Activated CD4-positive, alpha-beta T cell treated with anti-CD3 and anti-CD28 coated beads for 36 hours (primary cell): Measurements from ENCODE around the gene GLG1. TPM values are rescaled to one million over a fixed set of nuclear protein-coding genes. Genes with fewer than 3 reads are reported as not detected.

Source experiments
- ATAC-seq: fragments of 200-7000 bp; cut with Tn5 transposase; one replicate; pipeline ENCODE4 v1.10.0; 2021; ENCODE audit warnings: mild to moderate bottlenecking, moderate library complexity
- CTCF ChIA-PET: fragments of 350-600 bp; sonication (Branson Sonifier 250); formaldehyde crosslinking; loops from one replicate; lab custom pipeline; 2021; ENCODE audit warnings: antibody characterized with exemption; lab: Charles Lee
- POLR2A ChIA-PET: fragments of 350-600 bp; sonication (Branson Sonifier 250); formaldehyde crosslinking; loops from one replicate; lab custom pipeline; 2021; ENCODE audit warnings: antibody characterized with exemption, inconsistent platforms; lab: Charles Lee
- DNase-seq: peaks from one replicate; pipeline ENCODE4 v3.0.0-alpha.2; 2020
- H3K27ac Mint-ChIP-seq: one replicate; pipeline ENCODE4 v1.8.0; 2021; ENCODE audit warnings: mixed read lengths
- H3K27me3 Mint-ChIP-seq: one replicate; pipeline ENCODE4 v1.8.0; 2021; ENCODE audit warnings: mixed read lengths
- H3K36me3 Mint-ChIP-seq: one replicate; pipeline ENCODE4 v1.8.0; 2021; ENCODE audit warnings: low read depth, mixed read lengths
- H3K4me1 Mint-ChIP-seq: one replicate; pipeline ENCODE4 v1.8.0; 2021; ENCODE audit warnings: mixed read lengths
- H3K4me3 Mint-ChIP-seq: one replicate; pipeline ENCODE4 v1.8.0; 2021; ENCODE audit warnings: mild to moderate bottlenecking, moderate library complexity, mixed read lengths
- H3K9me3 Mint-ChIP-seq: one replicate; pipeline ENCODE4 v1.8.0; 2021; ENCODE audit warnings: low read depth, mixed read lengths
- intact Hi-C, 2 experiments: fragments of 100-400 bp; cut with DNase I in 1 of 2; cut with micrococcal nuclease in 1 of 2; formaldehyde crosslinking; loops; one replicate each; pipeline versions ENCODE4 v1.14.2 to v1.15.1; 2022 to 2024; cut with DNase I, micrococcal nuclease
- total RNA-seq, 2 experiments: library from RNA; stranded (reverse); gene quantifications; one replicate each; pipeline ENCODE4 v1.2.3, GENCODE V29; 2021

GLG1 gene
- total RNA-seq, 2 experiments from 2014 or later, result 66.3 to 68.3 TPM

DNA sequence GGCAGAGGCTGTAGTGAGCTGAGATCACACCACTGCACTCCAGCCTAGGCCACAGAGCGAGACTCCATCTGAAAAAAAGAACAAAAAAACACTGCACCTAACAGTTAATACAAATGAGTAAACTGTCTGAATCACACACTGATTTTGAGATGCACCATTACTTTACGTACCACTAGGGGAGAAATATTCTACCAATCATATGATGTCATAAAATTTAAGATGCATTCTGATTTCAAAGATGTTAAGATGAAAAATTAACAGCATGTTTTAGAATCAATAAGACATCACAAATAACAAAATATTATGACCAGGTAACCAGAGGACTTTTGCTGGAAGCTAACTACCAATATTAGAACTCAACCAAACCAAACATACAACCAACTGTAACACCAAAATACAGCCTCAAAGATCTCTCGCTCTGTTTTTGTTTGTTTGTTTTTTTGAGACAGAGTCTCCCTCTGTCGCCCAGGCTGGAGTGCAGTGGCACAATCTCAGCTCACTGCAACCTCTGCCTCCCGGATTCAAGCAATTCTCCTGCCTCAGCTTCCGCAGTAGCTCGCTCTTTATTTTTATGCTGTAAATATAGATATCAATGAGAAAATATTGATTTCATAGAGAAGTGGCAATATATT is 31.6 kb downstream of the GLG1 start:
- CTCF ChIA-PET, result interaction anchor here (1.0 to 1.3 kb wide), 2 partner anchors 11 to 30 kb away, joined by 3 read pairs; no protein-coding TSS in a partner anchor

DNA sequence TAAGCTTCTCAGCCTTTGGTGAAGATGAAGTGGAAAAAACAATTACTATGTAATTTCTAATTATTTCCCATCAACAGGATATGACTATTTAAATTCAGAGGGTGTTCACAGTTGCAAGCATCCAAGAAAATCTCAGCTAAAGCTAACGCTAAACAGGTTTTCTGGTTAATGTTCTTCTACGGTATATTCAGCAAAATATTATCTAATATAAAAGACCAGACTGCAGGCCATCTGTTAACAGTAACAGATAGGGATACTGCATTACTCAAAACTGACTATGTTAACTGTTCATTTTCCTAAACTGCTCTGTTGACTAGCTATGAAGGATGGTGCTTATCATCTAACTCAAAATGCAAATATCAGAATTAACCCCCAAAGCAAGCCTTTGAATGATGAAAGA is 32.8 kb downstream of the GLG1 start:
- no peak overlapping the region for H3K4me3 Mint-ChIP-seq
- no peaks in the 10 kb centered on the region for H3K27me3 Mint-ChIP-seq
- ATAC-seq (no peak), DNase-seq (no peak)
- ChIA-PET POLR2A (no interaction called here), CTCF (interaction anchor here (0.5 to 1.5 kb wide), 6 partner anchors 11 to 64 kb away, joined by 3 read pairs; no protein-coding TSS in a partner anchor)
- no peaks in the 10 kb centered on the region for H3K9me3 Mint-ChIP-seq
- intact Hi-C loops, result no loop called here
- peaks cover 4% of the 10 kb centered on the region for H3K36me3 Mint-ChIP-seq
- H3K4me1 Mint-ChIP-seq, result peaks cover 75% of the 10 kb centered on the region
- peak overlapping the region; percentile 25 for H3K27ac Mint-ChIP-seq

More for the DNA sequence above, 31.6 kb downstream of the GLG1 start:
- Mint-ChIP-seq H3K9me3 (no peaks in the 10 kb centered on the region), H3K36me3 (peaks cover 3% of the 10 kb centered on the region), H3K4me1 (peaks cover 78% of the 10 kb centered on the region), H3K27ac (no peak overlapping the region), H3K27me3 (no peaks in the 10 kb centered on the region), H3K4me3 (no peak overlapping the region)
- intact Hi-C loops, result no loop called here
- POLR2A ChIA-PET, result no interaction called here
- ATAC-seq (no peak), DNase-seq (no peak)

- CTCF ChIA-PET, result interaction anchor here (0.6 to 1.5 kb wide), 4 partner anchors 11 to 65 kb away, joined by 3 read pairs; no protein-coding TSS in a partner anchor
- H3K9me3 Mint-ChIP-seq, result no peaks in the 10 kb centered on the region
- H3K27me3 Mint-ChIP-seq, result no peaks in the 10 kb centered on the region
- DNase-seq, result no peak
- intact Hi-C loops, result no loop called here
- no peak overlapping the region for H3K27ac Mint-ChIP-seq
- POLR2A ChIA-PET, result no interaction called here
- H3K36me3 Mint-ChIP-seq, result peaks cover 4% of the 10 kb centered on the region
- peaks cover 75% of the 10 kb centered on the region for H3K4me1 Mint-ChIP-seq
- no peak overlapping the region for H3K4me3 Mint-ChIP-seq
- ATAC-seq, result no peak
Observed at GRCh38 chr16:74573622-74574021, 33.3 kb downstream of the GLG1 start.

- no peaks in the 10 kb centered on the region for H3K27me3 Mint-ChIP-seq
- DNase-seq, result no peak
- H3K27ac Mint-ChIP-seq, result no peak overlapping the region
- H3K4me3 Mint-ChIP-seq, result no peak overlapping the region
- peaks cover 8% of the 10 kb centered on the region for H3K36me3 Mint-ChIP-seq
- ChIA-PET CTCF (interaction anchor here (0.6 to 0.8 kb wide), 4 partner anchors 9 to 294 kb away, joined by 3 to 4 read pairs (median 3); no protein-coding TSS in a partner anchor), POLR2A (interaction anchor here (0.5 to 0.9 kb wide), 2 partner anchors 15 to 36 kb away, joined by 4 read pairs; partner anchors contain the start of gene GLG1)
- no peak for ATAC-seq
- H3K4me1 Mint-ChIP-seq, result peaks cover 75% of the 10 kb centered on the region
- intact Hi-C loops, result no loop called here
- no peaks in the 10 kb centered on the region for H3K9me3 Mint-ChIP-seq
Observed at GRCh38 chr16:74570412-74571301, 36.3 kb downstream of the GLG1 start.

GRCh38 chr16:74568961-74569631 is 37.8 kb downstream of the GLG1 start:
- CTCF ChIA-PET, result interaction anchor here (0.6 to 1.4 kb wide), 5 partner anchors 9 to 54 kb away, joined by 3 to 5 read pairs (median 3); no protein-coding TSS in a partner anchor
- Mint-ChIP-seq H3K4me1 (peaks cover 78% of the 10 kb centered on the region), H3K9me3 (no peaks in the 10 kb centered on the region), H3K36me3 (peaks cover 14% of the 10 kb centered on the region), H3K27ac (no peak overlapping the region), H3K4me3 (no peak overlapping the region), H3K27me3 (no peaks in the 10 kb centered on the region)
- POLR2A ChIA-PET, result interaction anchor here (0.6 kb wide), 2 partner anchors 28 to 105 kb away, joined by 3 to 4 read pairs; no protein-coding TSS in a partner anchor
- peak; percentile 49 for ATAC-seq
- intact Hi-C loops, result no loop called here
- DNase-seq, result no peak

- CTCF ChIA-PET, result interaction anchor here (1.2 to 1.4 kb wide), 2 partner anchors 10 to 12 kb away, joined by 3 to 5 read pairs; no protein-coding TSS in a partner anchor
Observed at GRCh38 chr16:74567901-74568300, 39.0 kb downstream of the GLG1 start.

DNA sequence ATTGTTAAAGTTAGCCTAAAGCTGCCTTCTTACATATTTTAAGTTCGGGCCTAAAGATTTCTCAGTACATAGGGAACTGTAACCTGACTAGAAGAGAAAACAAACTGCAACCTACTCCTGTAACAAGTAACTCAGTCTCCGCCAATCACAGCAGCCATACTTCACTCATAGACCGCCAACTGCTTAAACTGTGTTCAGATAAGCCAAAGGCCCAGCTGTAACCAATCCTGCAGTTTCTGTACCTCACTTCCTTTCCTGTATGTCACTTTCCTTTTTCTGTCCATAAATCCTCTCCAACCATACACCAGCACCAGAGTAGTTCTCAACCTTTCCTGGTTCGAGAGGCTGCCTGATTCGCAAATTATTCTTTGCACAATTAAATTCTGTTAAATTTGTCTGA is 41.5 kb downstream of the GLG1 start:
- intact Hi-C loops, result no loop called here
- H3K27ac Mint-ChIP-seq, result peak overlapping the region; percentile 61
- H3K9me3 Mint-ChIP-seq, result no peaks in the 10 kb centered on the region
- no peaks in the 10 kb centered on the region for H3K27me3 Mint-ChIP-seq
- peaks cover 22% of the 10 kb centered on the region for H3K36me3 Mint-ChIP-seq
- CTCF ChIA-PET, result no interaction called here
- DNase-seq, result no peak
- POLR2A ChIA-PET, result no interaction called here
- peaks cover 79% of the 10 kb centered on the region for H3K4me1 Mint-ChIP-seq
- no peak overlapping the region for H3K4me3 Mint-ChIP-seq
- ATAC-seq, result no peak

More at GRCh38 chr16:74567901-74568300, 39.0 kb downstream of the GLG1 start:
- POLR2A ChIA-PET, result no interaction called here
- H3K4me3 Mint-ChIP-seq, result peak overlapping the region; percentile 7
- DNase-seq (no peak), ATAC-seq (no peak)
- H3K27ac Mint-ChIP-seq, result peak overlapping the region; percentile 39
- H3K4me1 Mint-ChIP-seq, result peaks cover 82% of the 10 kb centered on the region
- no peaks in the 10 kb centered on the region for H3K27me3 Mint-ChIP-seq
- H3K36me3 Mint-ChIP-seq, result peaks cover 22% of the 10 kb centered on the region
- intact Hi-C loops, result no loop called here
- no peaks in the 10 kb centered on the region for H3K9me3 Mint-ChIP-seq

- Mint-ChIP-seq H3K9me3 (no peaks in the 10 kb centered on the region), H3K4me3 (no peak overlapping the region), H3K4me1 (peaks cover 81% of the 10 kb centered on the region), H3K27ac (peak overlapping the region; percentile 44), H3K27me3 (no peaks in the 10 kb centered on the region), H3K36me3 (peaks cover 20% of the 10 kb centered on the region)
- ChIA-PET CTCF (no interaction called here), POLR2A (no interaction called here)
- DNase-seq (no peak), ATAC-seq (no peak)
- intact Hi-C loops, result no loop called here
Observed at GRCh38 chr16:74564451-74564984, 42.4 kb downstream of the GLG1 start.

DNA sequence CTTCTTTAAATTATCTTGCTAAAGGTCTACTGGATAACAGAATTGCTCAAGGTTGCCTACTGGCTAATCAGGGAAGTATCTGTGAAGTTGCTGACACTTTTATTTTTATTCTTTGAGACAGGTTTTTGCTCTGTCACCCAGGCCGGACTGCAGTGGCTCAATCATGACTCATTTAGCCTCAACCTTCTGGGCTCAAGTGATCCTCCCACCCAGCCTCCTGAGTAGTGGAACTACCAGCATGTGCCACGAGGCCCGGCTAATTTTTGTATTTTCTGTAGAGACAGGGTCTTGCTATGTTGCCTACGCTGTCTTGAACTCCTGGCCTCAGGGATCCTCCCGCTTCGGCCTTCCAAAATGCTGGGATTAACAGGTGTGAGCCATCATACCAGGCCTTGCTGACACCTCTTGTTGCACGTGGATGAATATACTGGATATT is 43.1 kb downstream of the GLG1 start:
- peak; percentile 63 for ATAC-seq
- POLR2A ChIA-PET, result no interaction called here

GRCh38 chr16:74562117-74562516 is 44.8 kb downstream of the GLG1 start:
- Mint-ChIP-seq H3K27ac (no peak overlapping the region), H3K9me3 (no peaks in the 10 kb centered on the region), H3K36me3 (peaks cover 17% of the 10 kb centered on the region), H3K4me3 (no peak overlapping the region), H3K27me3 (no peaks in the 10 kb centered on the region), H3K4me1 (peaks cover 81% of the 10 kb centered on the region)
- ChIA-PET POLR2A (no interaction called here), CTCF (interaction anchor here (0.6 to 1.2 kb wide), 4 partner anchors 8 to 60 kb away, joined by 3 to 6 read pairs (median 4); no protein-coding TSS in a partner anchor)
- ATAC-seq, result peak; percentile 23
- intact Hi-C loops, result no loop called here
- DNase-seq, result no peak

More for the DNA sequence above, 43.1 kb downstream of the GLG1 start:
- peak; percentile 47 for DNase-seq
- CTCF ChIA-PET, result no interaction called here
- peaks cover 20% of the 10 kb centered on the region for H3K36me3 Mint-ChIP-seq
- H3K27ac Mint-ChIP-seq, result peak overlapping the region; percentile 44
- H3K4me3 Mint-ChIP-seq, result no peak overlapping the region
- H3K4me1 Mint-ChIP-seq, result peaks cover 81% of the 10 kb centered on the region
- H3K27me3 Mint-ChIP-seq, result no peaks in the 10 kb centered on the region
- H3K9me3 Mint-ChIP-seq, result no peaks in the 10 kb centered on the region
- intact Hi-C loops, result no loop called here
